ENCODE results near the gene AGR2. TPM values are rescaled to one million over a fixed set of nuclear protein-coding genes. Genes with fewer than 3 reads are reported as not detected.
A peak's percentile ranks its signal among the peaks of the same experiment; 100 is the strongest.

AGR2 gene
- total and polyA plus RNA-seq, 2 of the 4 experiments (the other 2 are of a cell fraction): not detected

DNA sequence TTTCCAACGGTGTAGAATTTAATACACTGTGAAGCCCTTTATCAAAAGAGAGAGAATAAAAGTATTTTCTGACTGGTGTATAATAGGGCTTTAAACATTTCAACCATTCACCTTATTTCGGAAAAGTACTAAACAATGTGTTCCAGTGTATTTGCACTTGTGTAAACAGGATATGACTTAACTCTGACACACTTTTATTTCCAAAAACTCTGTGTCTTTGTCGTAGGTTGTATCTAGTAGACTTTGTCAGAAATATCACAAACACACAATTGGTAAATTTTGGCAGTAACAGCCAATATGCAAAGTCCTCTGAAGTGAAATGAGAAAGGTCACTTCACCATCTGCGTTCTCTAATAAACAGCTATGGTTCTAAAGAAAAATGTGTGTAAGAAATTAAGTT lies 61.6 kb downstream of the AGR2 start:
- Histone ChIP-seq H4K8ac (ENCODE audit: low read depth in 2 of 2, low read length in 2 of 2) (no peak overlapping the region; a peak in 1 of 4 replicates), H2BK120ac (ENCODE audit: low read depth, low read length) (no peak overlapping the region), H3K23ac (ENCODE audit: low read depth, low read length) (no peak overlapping the region), H3K4me2 (ENCODE audit: low read depth, low read length) (peak overlapping the region; percentile 51; the same call in 1 of the 2 replicates), H3K9me3 (ENCODE audit: control insufficient read depth, insufficient read depth, low read length) (no peaks in the 10 kb centered on the region), H3K27me3 (ENCODE audit: control insufficient read depth, insufficient read depth, low read length) (no peaks in the 10 kb centered on the region), H3K56ac (ENCODE audit: extremely low read depth, insufficient read depth, low read length) (no peak overlapping the region), H2AFZ (replicated peaks; ENCODE audit: low read length, poor library complexity) (no peak overlapping the region), H3K14ac (replicated peaks; ENCODE audit: low read depth, low read length) (no peak overlapping the region), H3K36me3 (ENCODE audit: control insufficient read depth, insufficient read depth, low read length) (no peaks in the 10 kb centered on the region), H2BK20ac (ENCODE audit: low read depth, low read length) (no peak overlapping the region; the same call in 1 of the 2 replicates), H4K20me1 (ENCODE audit: insufficient read depth, low read length) (no peaks in the 10 kb centered on the region), H3K27ac (ENCODE audit: insufficient read depth, low read length) (no peak overlapping the region), H3K4me1 (ENCODE audit: control insufficient read depth, insufficient read depth, low read length) (peaks cover 3% of the 10 kb centered on the region), H3K4me3 (ENCODE audit: insufficient read depth, low read depth, low read length) (no peak overlapping the region), H2AK9ac (replicated peaks; ENCODE audit: low read depth, low read length, poor library complexity) (no peak overlapping the region), H3K9ac (ENCODE audit: low read depth, low read length) (no peak overlapping the region), H4K91ac (ENCODE audit: insufficient read depth, low read depth, low read length) (no peak overlapping the region), H2BK15ac (ENCODE audit: low read depth, low read length) (no peak overlapping the region), H2BK5ac (ENCODE audit: low read depth, low read length, poor library complexity, severe bottlenecking) (peak overlapping the region; percentile 61), H3K4ac (ENCODE audit: low read depth, low read length) (no peak overlapping the region; the same call in 1 of the 2 replicates), H3K18ac (ENCODE audit: low read depth, low read length) (no peak overlapping the region), H2AK5ac (ENCODE audit: low read depth, low read length) (no peak overlapping the region), H3K79me1 (ENCODE audit: low read depth in 1 of 2, low read length in 2 of 2) (no peaks in the 10 kb centered on the region), H4K5ac (ENCODE audit: low read depth, low read length) (no peak overlapping the region), H3K9me1 (ENCODE audit: insufficient read depth, low read length) (peaks cover 6% of the 10 kb centered on the region; the same call in 1 of the 2 replicates)
- ChIA-PET CTCF (interaction anchor here (1.2 kb wide), 1 partner anchor 11 kb away, joined by 3 read pairs; no protein-coding TSS in a partner anchor), POLR2A (ENCODE audit: unreplicated experiment) (no interaction called here)
- peak; percentile 78 for DNase-seq
- peak; percentile 10; the same call in 1 of the 2 replicates for ATAC-seq (ENCODE audit: low read depth)
- in situ Hi-C loops (cut with MboI; ENCODE audit: low sequenced_read_pairs) (no loop called here), dilution Hi-C loops (cut with HindIII; ENCODE audit: low sequenced_read_pairs, unreplicated experiment) (no loop called here), intact Hi-C loops (cut with micrococcal nuclease) (no loop called here)
- no TSS peak for BruUV-seq (replicated peaks)
- WGBS, 2 experiments (ENCODE audit: extremely low coverage in 2 of 2, insufficient read length in 1 of 2): no CpG with 5 or more reads among the region's 4 CpGs
- TF ChIP-seq FOS (IDR thresholded peaks at IDR 0.05; ENCODE audit: low read depth, low read length) (0 out of 2 replicates have a peak, but pooled peaks have one; percentile 9), NFE2L2 (IDR thresholded peaks at IDR 0.05; ENCODE audit: low read depth, low read length) (no peak), MAFK (IDR thresholded peaks at IDR 0.05; ENCODE audit: low read depth, low read length) (no peak), POLR2A (IDR thresholded peaks at IDR 0.05; ENCODE audit: low read depth, low read length) (no peak)
